ENCODE measurements around the gene SLC22A14.

Gene SLC22A14

DNA sequence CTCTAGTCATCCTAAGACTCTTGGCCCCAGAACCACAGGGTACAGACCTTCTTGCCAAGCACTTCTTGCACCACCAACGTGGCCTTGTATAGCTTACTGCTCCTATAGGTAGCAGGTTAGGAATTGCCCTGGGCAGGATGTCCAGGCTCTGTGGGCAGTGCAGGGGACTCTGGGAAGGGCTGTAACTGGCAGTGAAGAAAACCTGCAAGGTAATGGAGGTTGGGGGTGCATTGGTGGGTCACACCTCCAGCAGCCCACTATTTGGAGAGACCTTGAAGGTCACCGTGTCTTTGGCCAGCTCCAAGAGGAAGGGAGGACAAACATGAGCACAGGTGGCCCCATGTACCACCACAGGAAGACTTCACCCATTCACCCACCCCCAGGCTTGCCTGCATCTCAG is 43.2 kb downstream of the SLC22A14 start:
- no peak overlapping the region for H3K4me3 ChIP-seq (replicated peaks; ENCODE audit: low read depth, low read length)
- H3K36me3 ChIP-seq (ENCODE audit: control insufficient read depth, insufficient read depth, low read length) = no peaks in the 10 kb centered on the region
- TF ChIP-seq, protein P1, sequence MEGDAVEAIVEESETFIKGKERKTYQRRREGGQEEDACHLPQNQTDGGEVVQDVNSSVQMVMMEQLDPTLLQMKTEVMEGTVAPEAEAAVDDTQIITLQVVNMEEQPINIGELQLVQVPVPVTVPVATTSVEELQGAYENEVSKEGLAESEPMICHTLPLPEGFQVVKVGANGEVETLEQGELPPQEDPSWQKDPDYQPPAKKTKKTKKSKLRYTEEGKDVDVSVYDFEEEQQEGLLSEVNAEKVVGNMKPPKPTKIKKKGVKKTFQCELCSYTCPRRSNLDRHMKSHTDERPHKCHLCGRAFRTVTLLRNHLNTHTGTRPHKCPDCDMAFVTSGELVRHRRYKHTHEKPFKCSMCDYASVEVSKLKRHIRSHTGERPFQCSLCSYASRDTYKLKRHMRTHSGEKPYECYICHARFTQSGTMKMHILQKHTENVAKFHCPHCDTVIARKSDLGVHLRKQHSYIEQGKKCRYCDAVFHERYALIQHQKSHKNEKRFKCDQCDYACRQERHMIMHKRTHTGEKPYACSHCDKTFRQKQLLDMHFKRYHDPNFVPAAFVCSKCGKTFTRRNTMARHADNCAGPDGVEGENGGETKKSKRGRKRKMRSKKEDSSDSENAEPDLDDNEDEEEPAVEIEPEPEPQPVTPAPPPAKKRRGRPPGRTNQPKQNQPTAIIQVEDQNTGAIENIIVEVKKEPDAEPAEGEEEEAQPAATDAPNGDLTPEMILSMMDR (IDR thresholded peaks at IDR 0.05; ENCODE audit: insufficient read depth, low read length, poor library complexity, severe bottlenecking) = no peak
- H3K27me3 ChIP-seq (replicated peaks; ENCODE audit: control insufficient read depth, insufficient read depth, low read length) = no peaks in the 10 kb centered on the region
- no peak for DNase-seq (ENCODE audit: extremely low read depth, insufficient read length)

- Histone ChIP-seq H3K36me3 (ENCODE audit: control insufficient read depth, insufficient read depth, low read length) (no peaks in the 10 kb centered on the region), H3K4me3 (replicated peaks; ENCODE audit: low read depth, low read length) (no peak overlapping the region), H3K27me3 (replicated peaks; ENCODE audit: control insufficient read depth, insufficient read depth, low read length) (no peaks in the 10 kb centered on the region)
- TF ChIP-seq, protein P1 (IDR thresholded peaks at IDR 0.05; ENCODE audit: insufficient read depth, low read length, poor library complexity, severe bottlenecking) = no peak
- DNase-seq (ENCODE audit: extremely low read depth, insufficient read length) = no peak
Observed at GRCh38 chr3:38327335-38328009, 45.4 kb downstream of the SLC22A14 start.

GRCh38 chr3:38331257-38332022 is 49.3 kb downstream of the SLC22A14 start:
- H3K4me3 ChIP-seq (replicated peaks; ENCODE audit: low read depth, low read length) = no peak overlapping the region
- no peak for DNase-seq (ENCODE audit: extremely low read depth, insufficient read length)
- no peaks in the 10 kb centered on the region for H3K27me3 ChIP-seq (replicated peaks; ENCODE audit: control insufficient read depth, insufficient read depth, low read length)
- no peaks in the 10 kb centered on the region for H3K36me3 ChIP-seq (ENCODE audit: control insufficient read depth, insufficient read depth, low read length)
- TF ChIP-seq, protein P1 (IDR thresholded peaks at IDR 0.05; ENCODE audit: insufficient read depth, low read length, poor library complexity, severe bottlenecking) = no peak

DNA sequence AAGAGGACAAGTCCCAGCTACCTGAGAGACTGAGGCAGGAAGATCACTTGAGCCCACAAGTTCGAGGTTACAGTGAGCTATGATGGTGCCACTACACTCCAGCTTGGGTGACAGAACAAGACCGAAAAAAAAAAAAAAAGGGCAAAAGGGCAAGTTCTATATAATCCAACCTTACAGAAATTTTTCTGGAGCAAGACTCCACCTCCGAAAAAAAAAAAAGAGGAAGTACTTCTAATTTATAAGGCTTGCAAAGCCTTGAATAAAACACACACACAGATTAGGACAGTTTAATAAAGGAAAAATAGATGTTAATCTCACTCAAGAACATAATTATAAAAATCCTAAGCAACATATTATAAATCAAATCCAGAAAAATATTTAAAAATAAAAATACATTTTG is 50.1 kb downstream of the SLC22A14 start:
- Histone ChIP-seq H3K36me3 (ENCODE audit: control insufficient read depth, insufficient read depth, low read length) (no peaks in the 10 kb centered on the region), H3K4me3 (replicated peaks; ENCODE audit: low read depth, low read length) (no peak overlapping the region), H3K27me3 (replicated peaks; ENCODE audit: control insufficient read depth, insufficient read depth, low read length) (no peaks in the 10 kb centered on the region)
- DNase-seq (ENCODE audit: extremely low read depth, insufficient read length) = no peak
- TF ChIP-seq, protein P1 (IDR thresholded peaks at IDR 0.05; ENCODE audit: insufficient read depth, low read length, poor library complexity, severe bottlenecking) = no peak

DNA sequence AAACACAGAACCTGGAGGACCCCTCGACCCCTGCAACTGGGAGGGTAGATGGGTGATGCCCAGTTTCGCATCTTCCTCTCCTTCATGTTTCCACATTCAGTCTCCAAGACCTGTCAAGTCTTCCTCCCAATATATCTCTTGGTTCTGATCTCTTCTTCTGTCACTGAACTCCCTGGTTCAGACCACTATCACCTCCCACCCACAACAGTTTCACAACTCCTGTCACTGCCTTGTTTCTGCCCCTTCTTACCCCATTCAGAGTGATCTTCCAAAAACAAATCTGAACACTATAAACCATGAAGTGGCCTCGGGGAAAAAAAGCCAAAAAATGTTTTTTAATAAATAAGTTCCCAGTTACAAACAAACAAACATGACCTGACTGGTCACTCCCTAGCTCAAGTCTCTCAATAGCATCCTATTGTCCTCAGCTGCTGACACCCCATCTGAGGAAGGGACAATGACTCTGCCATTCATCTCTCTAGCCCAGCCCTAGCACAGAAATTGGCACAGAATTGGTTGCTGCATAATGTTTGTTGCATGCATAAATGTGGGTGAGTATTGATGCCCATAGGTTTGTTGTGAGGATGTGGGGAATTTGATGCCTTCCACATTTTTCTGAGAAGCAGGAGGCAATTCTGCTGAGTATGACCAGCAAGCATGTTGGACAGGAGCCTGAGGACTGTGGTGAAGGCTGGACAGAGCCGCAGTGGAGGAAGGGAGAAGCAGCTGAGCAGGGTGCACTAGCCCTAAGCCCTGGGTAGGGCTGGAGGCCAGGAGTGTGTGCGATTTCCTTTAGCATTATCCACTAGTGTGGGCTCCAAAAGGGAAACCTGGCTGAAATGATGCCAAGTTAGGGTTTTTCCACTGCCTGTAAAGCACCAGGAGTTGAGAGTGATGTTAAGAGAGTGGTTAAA is 52.3 kb downstream of the SLC22A14 start:
- H3K36me3 ChIP-seq (ENCODE audit: control insufficient read depth, insufficient read depth, low read length) = no peaks in the 10 kb centered on the region
- DNase-seq (ENCODE audit: extremely low read depth, insufficient read length) = no peak
- TF ChIP-seq, protein P1 (IDR thresholded peaks at IDR 0.05; ENCODE audit: insufficient read depth, low read length, poor library complexity, severe bottlenecking) = no peak
- H3K27me3 ChIP-seq (replicated peaks; ENCODE audit: control insufficient read depth, insufficient read depth, low read length) = no peaks in the 10 kb centered on the region
- no peak overlapping the region for H3K4me3 ChIP-seq (replicated peaks; ENCODE audit: low read depth, low read length)
